Osteocyte (in vitro differentiated cells): ENCODE results near the gene TFAP2D. TPM values are rescaled to one million over a fixed set of nuclear protein-coding genes. Genes with fewer than 3 reads are reported as not detected.

Experiments
- DNase-seq: peaks from one replicate; pipeline ENCODE4 v3.0.0; 2021; ENCODE audit warnings: mixed read lengths; ENCODE audit not compliant: unreplicated experiment; ENCODE audit errors: extremely low spot score
- H3K27ac Mint-ChIP-seq: one replicate; pipeline ENCODE4 v1.8.0; 2021; ENCODE audit warnings: mild to moderate bottlenecking, mixed read lengths; ENCODE audit not compliant: unreplicated experiment
- H3K27me3 Mint-ChIP-seq: one replicate; pipeline ENCODE4 v1.8.0; 2021; ENCODE audit warnings: mixed read lengths; ENCODE audit not compliant: unreplicated experiment
- H3K36me3 Mint-ChIP-seq: one replicate; pipeline ENCODE4 v1.8.0; 2021; ENCODE audit warnings: mixed read lengths; ENCODE audit not compliant: unreplicated experiment
- H3K4me1 Mint-ChIP-seq: one replicate; pipeline ENCODE4 v1.8.0; 2021; ENCODE audit warnings: mixed read lengths; ENCODE audit not compliant: unreplicated experiment
- H3K4me3 Mint-ChIP-seq: one replicate; pipeline ENCODE4 v1.8.0; 2021; ENCODE audit warnings: mild to moderate bottlenecking, moderate library complexity, mixed read lengths; ENCODE audit not compliant: unreplicated experiment
- H3K9me3 Mint-ChIP-seq: one replicate; pipeline ENCODE4 v1.8.0; 2021; ENCODE audit warnings: mixed read lengths; ENCODE audit not compliant: unreplicated experiment
- CTCF ChIP-seq: fragments of 200-600 bp; sonication (generic); IDR thresholded peaks from 2 replicates; pipeline ENCODE4 v1.5.0; 2021; ENCODE audit warnings: antibody characterized with exemption, mild to moderate bottlenecking, moderate library complexity
- total RNA-seq: library from RNA; stranded (reverse); gene quantifications from 2 replicates; pipeline ENCODE4 v1.2.1, GENCODE V29; 2021

Gene TFAP2D
- total RNA-seq, 1 donor from 2014 or later: not detected

GRCh38 chr6:50718566-50718965, 5.2 kb downstream of the TFAP2D start:
- Mint-ChIP-seq H3K27ac (no peak overlapping the region), H3K27me3 (peaks cover 91% of the 10 kb centered on the region), H3K9me3 (peaks cover 5% of the 10 kb centered on the region), H3K4me3 (no peak overlapping the region), H3K4me1 (peaks cover 4% of the 10 kb centered on the region), H3K36me3 (no peaks in the 10 kb centered on the region)
- DNase-seq: no peak
- TF ChIP-seq CTCF: no peak

GRCh38 chr6:50720623-50721022, 7.3 kb downstream of the TFAP2D start:
- DNase-seq: no peak
- Mint-ChIP-seq H3K4me3 (no peak overlapping the region), H3K4me1 (peaks cover 2% of the 10 kb centered on the region), H3K27me3 (peaks cover 91% of the 10 kb centered on the region), H3K9me3 (peaks cover 5% of the 10 kb centered on the region), H3K36me3 (no peaks in the 10 kb centered on the region), H3K27ac (no peak overlapping the region)
- TF ChIP-seq CTCF: no peak

- peaks cover 2% of the 10 kb centered on the region for H3K4me1 Mint-ChIP-seq
- H3K4me3 Mint-ChIP-seq: no peak overlapping the region
- H3K27ac Mint-ChIP-seq: no peak overlapping the region
- peaks cover 89% of the 10 kb centered on the region for H3K27me3 Mint-ChIP-seq
- DNase-seq: no peak
- H3K9me3 Mint-ChIP-seq: peaks cover 5% of the 10 kb centered on the region
- H3K36me3 Mint-ChIP-seq: no peaks in the 10 kb centered on the region
- no peak for TF ChIP-seq CTCF
These were observed 8.7 kb downstream of the TFAP2D start for GRCh38 chr6:50721978-50722377.

- Mint-ChIP-seq H3K4me3 (no peak overlapping the region), H3K27me3 (peaks cover 80% of the 10 kb centered on the region), H3K4me1 (peaks cover 2% of the 10 kb centered on the region), H3K27ac (no peak overlapping the region), H3K36me3 (no peaks in the 10 kb centered on the region), H3K9me3 (peaks cover 5% of the 10 kb centered on the region)
- DNase-seq: no peak
- TF ChIP-seq CTCF: no peak
These were observed 9.7 kb downstream of the TFAP2D start for GRCh38 chr6:50722829-50723554.

GRCh38 chr6:50724381-50725124, 11.2 kb downstream of the TFAP2D start:
- Mint-ChIP-seq H3K4me3 (no peak overlapping the region), H3K9me3 (peaks cover 5% of the 10 kb centered on the region), H3K4me1 (peaks cover 2% of the 10 kb centered on the region), H3K27ac (no peak overlapping the region), H3K27me3 (peaks cover 65% of the 10 kb centered on the region), H3K36me3 (no peaks in the 10 kb centered on the region)
- DNase-seq: no peak
- TF ChIP-seq CTCF: no peak
